DND-41 (cell line): ENCODE data around the gene LINC01488.

Experiments
- EZH2 ChIP-seq: IDR thresholded peaks from 3 replicates; pipeline ENCODE4 v1.6.1; 2012; ENCODE audit warnings: borderline replicate concordance, low read depth, mild to moderate bottlenecking, moderate library complexity, low read length, inconsistent platforms; ENCODE audit not compliant: severe bottlenecking
- TF ChIP-seq, protein P1 (sequence below): IDR thresholded peaks from 2 replicates; pipeline ENCODE4 v1.5.1; 2012; ENCODE audit warnings: borderline replicate concordance, low read length, moderate library complexity, mild to moderate bottlenecking; ENCODE audit not compliant: poor library complexity, severe bottlenecking; ENCODE audit errors: extremely low read depth

DNA sequence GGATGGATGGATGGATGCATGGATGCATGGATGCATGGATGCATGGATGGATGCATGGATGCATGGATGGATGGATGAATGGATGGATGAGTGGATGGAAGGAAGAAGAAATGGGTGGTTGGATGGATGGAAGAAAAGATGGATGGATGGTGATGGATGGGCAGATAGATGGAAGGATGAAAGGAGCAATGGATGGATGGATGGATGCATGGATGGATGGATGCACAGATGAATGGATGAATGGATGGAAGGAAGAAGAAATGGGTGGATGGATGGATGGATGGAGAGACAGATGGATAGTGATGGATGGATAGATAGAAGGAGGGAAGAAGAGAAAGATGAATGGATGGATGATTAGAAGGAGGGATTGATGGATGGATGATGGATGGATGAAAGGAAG lies 30.2 kb upstream of the LINC01488 start:
- TF ChIP-seq, protein P1, sequence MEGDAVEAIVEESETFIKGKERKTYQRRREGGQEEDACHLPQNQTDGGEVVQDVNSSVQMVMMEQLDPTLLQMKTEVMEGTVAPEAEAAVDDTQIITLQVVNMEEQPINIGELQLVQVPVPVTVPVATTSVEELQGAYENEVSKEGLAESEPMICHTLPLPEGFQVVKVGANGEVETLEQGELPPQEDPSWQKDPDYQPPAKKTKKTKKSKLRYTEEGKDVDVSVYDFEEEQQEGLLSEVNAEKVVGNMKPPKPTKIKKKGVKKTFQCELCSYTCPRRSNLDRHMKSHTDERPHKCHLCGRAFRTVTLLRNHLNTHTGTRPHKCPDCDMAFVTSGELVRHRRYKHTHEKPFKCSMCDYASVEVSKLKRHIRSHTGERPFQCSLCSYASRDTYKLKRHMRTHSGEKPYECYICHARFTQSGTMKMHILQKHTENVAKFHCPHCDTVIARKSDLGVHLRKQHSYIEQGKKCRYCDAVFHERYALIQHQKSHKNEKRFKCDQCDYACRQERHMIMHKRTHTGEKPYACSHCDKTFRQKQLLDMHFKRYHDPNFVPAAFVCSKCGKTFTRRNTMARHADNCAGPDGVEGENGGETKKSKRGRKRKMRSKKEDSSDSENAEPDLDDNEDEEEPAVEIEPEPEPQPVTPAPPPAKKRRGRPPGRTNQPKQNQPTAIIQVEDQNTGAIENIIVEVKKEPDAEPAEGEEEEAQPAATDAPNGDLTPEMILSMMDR: no peak
- no peak for TF ChIP-seq EZH2
